ENCODE data around the gene PTGES.

DNA sequence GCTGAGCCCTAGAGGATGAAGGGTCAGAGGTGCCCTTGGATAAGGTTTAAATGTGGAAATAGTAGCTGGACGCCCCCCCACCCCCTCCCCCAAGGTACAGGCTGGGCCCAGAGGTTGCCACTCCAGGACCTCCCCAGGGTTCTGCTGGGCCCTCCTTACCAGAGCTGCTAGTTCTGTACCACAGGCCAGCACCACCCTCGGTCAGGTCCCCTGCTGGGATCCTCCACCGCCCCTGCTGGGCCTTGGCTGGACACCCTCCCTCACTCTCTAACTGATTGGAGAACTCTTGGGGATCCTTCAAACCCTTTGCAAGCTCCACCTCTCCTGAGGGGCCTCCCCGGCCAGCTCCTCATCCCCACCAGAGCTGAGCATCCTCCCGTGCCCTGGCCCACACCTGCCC is 34.9 kb downstream of the PTGES start:
- TF ChIP-seq, protein P1, sequence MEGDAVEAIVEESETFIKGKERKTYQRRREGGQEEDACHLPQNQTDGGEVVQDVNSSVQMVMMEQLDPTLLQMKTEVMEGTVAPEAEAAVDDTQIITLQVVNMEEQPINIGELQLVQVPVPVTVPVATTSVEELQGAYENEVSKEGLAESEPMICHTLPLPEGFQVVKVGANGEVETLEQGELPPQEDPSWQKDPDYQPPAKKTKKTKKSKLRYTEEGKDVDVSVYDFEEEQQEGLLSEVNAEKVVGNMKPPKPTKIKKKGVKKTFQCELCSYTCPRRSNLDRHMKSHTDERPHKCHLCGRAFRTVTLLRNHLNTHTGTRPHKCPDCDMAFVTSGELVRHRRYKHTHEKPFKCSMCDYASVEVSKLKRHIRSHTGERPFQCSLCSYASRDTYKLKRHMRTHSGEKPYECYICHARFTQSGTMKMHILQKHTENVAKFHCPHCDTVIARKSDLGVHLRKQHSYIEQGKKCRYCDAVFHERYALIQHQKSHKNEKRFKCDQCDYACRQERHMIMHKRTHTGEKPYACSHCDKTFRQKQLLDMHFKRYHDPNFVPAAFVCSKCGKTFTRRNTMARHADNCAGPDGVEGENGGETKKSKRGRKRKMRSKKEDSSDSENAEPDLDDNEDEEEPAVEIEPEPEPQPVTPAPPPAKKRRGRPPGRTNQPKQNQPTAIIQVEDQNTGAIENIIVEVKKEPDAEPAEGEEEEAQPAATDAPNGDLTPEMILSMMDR (IDR thresholded peaks at IDR 0.05) = no peak
- TF ChIP-seq POLR2A (IDR thresholded peaks at IDR 0.05) = no peak

All from heart left ventricle (tissue), 13 donors.